K562 (cell line): Measurements from ENCODE around the gene LINGO3. TPM values are rescaled to one million over a fixed set of nuclear protein-coding genes. Genes with fewer than 3 reads are reported as not detected.
A peak's percentile ranks its signal among the peaks of the same experiment; 100 is the strongest.

ENCODE experiments used
- BCL6 ChIP-seq: fragments of 250-450 bp; sonication (Bioruptor Pico); IDR thresholded peaks from 2 replicates; pipeline ENCODE4 v1.4.0; 2020
- DPF2 ChIP-seq: fragments of 450-650 bp; IDR thresholded peaks from 2 replicates; pipeline ENCODE4 v1.6.1; 2016
- FOXM1 ChIP-seq, 2 experiments: fragments of 450-650 bp in 1 of 2; sonication (generic) in 1 of 2; formaldehyde crosslinking in 1 of 2; IDR thresholded peaks; 2 replicates each; pipeline versions ENCODE4 v1.6.1 to v1.9.0; 2017 to 2022; ENCODE audit warnings: low read depth in 2 of 2, mild to moderate bottlenecking in 2 of 2, missing genetic modification reagents in 1 of 2, moderate library complexity in 1 of 2
- HMBOX1 ChIP-seq: sonication (generic); IDR thresholded peaks from 2 replicates; pipeline ENCODE4 v1.6.1; 2016
- MTF1 ChIP-seq: fragments of 250-450 bp; sonication (Bioruptor Pico); IDR thresholded peaks from 2 replicates; pipeline ENCODE4 v1.9.0; 2021; ENCODE audit warnings: moderate library complexity, mild to moderate bottlenecking, inconsistent platforms, borderline replicate concordance
- PHTF2 ChIP-seq: fragments of 250-450 bp; sonication (Bioruptor Pico); IDR thresholded peaks from 2 replicates; pipeline ENCODE4 v1.5.0; 2021; ENCODE audit warnings: mild to moderate bottlenecking
- PTBP1 ChIP-seq: fragments of 200-400 bp; formaldehyde crosslinking; IDR thresholded peaks from 2 replicates; pipeline ENCODE4 v1.6.1; 2017; ENCODE audit warnings: low read depth, low read length
- RAD51 ChIP-seq: fragments of 450-650 bp; IDR thresholded peaks from 2 replicates; pipeline ENCODE4 v1.7.1; 2016; ENCODE audit warnings: low read depth, mild to moderate bottlenecking, borderline replicate concordance
- RNF219 ChIP-seq: fragments of 250-450 bp; sonication (Bioruptor Pico); IDR thresholded peaks from 2 replicates; pipeline ENCODE4 v1.5.0; 2022; ENCODE audit warnings: mild to moderate bottlenecking
- SAP30 ChIP-seq: fragments of 200-600 bp; sonication (generic); IDR thresholded peaks from 2 replicates; pipeline ENCODE4 v1.6.1; 2012; ENCODE audit warnings: borderline replicate concordance, low read depth, mild to moderate bottlenecking, moderate library complexity, low read length, control low read depth, inconsistent platforms; ENCODE audit not compliant: insufficient read depth, poor library complexity, severe bottlenecking
- SETDB1 ChIP-seq: IDR thresholded peaks from one replicate; pipeline ENCODE4 v1.6.1; 2012; ENCODE audit warnings: low read length, control low read depth, inconsistent platforms
- SMC3 ChIP-seq: conservative IDR thresholded peaks from 2 replicates; pipeline ENCODE4 v1.6.1; 2011; ENCODE audit warnings: low read depth, low read length, improper control_type of control experiment; ENCODE audit not compliant: insufficient read depth
- STAT5A ChIP-seq: IDR thresholded peaks from 2 replicates; pipeline ENCODE4 v1.6.1; 2012; ENCODE audit warnings: low read length, inconsistent platforms, borderline replicate concordance
- TAF7 ChIP-seq: fragments of 450-650 bp; IDR thresholded peaks from 2 replicates; pipeline ENCODE4 v1.6.1; 2016; ENCODE audit warnings: missing genetic modification characterization, missing compliant biosample characterization
- ZBTB7A ChIP-seq: IDR thresholded peaks from 2 replicates; pipeline ENCODE4 v1.6.1; 2011; ENCODE audit warnings: low read depth, mild to moderate bottlenecking, low read length, moderate library complexity, borderline replicate concordance; ENCODE audit not compliant: control insufficient read depth
- ZEB2 ChIP-seq: fragments of 450-650 bp; IDR thresholded peaks from 2 replicates; pipeline ENCODE4 v1.6.1; 2016
- ZNF592 ChIP-seq: fragments of 450-650 bp; IDR thresholded peaks from 2 replicates; pipeline ENCODE4 v1.6.1; 2017; ENCODE audit warnings: antibody characterized with exemption, mild to moderate bottlenecking
- ZNF707 ChIP-seq: fragments of 250-450 bp; sonication (Bioruptor Pico); conservative IDR thresholded peaks from 2 replicates; pipeline ENCODE4 v1.8.0; 2022; ENCODE audit warnings: inconsistent platforms, mild to moderate bottlenecking, moderate library complexity
- polyA plus RNA-seq, 8 experiments: library from polyadenylated mRNA; depleted of rRNA in 4 of 8; stranded (reverse) in 5 of 8; unstranded in 3 of 8; fragments of >200 nt; fragmentation: Nextera tagmentation in 2 of 8; fragmentation: Illumina TruSeq in 1 of 8; extraction: Ambion mirVana in 2 of 8; extraction: Trizol in 1 of 8; gene quantifications; 2 replicates each; pipeline versions ENCODE4 v1.2.1 to v1.2.3, GENCODE V29; 2011 to 2014; ENCODE audit warnings: inconsistent platforms in 1 of 8, missing spikeins in 1 of 8
- total RNA-seq, 7 experiments: library from RNA; depleted of rRNA in 6 of 7; stranded (reverse); fragments of >200 nt in 6 of 7; fragmentation: Illumina TruSeq in 2 of 7; extraction: Trizol in 2 of 7; gene quantifications; 2 replicates each; pipeline versions ENCODE4 v1.2.1 to v1.2.3, GENCODE V29; 2011 to 2021; ENCODE audit warnings: low replicate concordance in 1 of 7

Gene LINGO3
- total and polyA plus RNA-seq, 9 of the 15 experiments (the other 6 are each of a cell fraction or from before 2014, with no cell fraction given), result 0.03 to 0.05 (median 0.03) TPM; not detected in 6

- no peak for TF ChIP-seq PHTF2 (CRISPR knock-in tag)
- no peak for TF ChIP-seq RNF219 (CRISPR knock-in tag)
- TF ChIP-seq ZNF707 (CRISPR knock-in tag), result no peak
- TF ChIP-seq FOXM1 (IDR thresholded peaks at IDR 0.05; ENCODE audit: low read depth), result no peak
- no peak for TF ChIP-seq FOXM1 (CRISPR knock-in tag; IDR thresholded peaks at IDR 0.05; ENCODE audit: low read depth)
- no peak for TF ChIP-seq SAP30
- no peak for TF ChIP-seq PTBP1
- no peak for TF ChIP-seq BCL6 (CRISPR knock-in tag)
- TF ChIP-seq ZBTB7A, result peak; percentile 43; the same call in 1 of the 2 replicates
- no peak for TF ChIP-seq TAF7
- TF ChIP-seq HMBOX1, result no peak
- peak; percentile 15; the same call in 1 of the 2 replicates for TF ChIP-seq DPF2
- TF ChIP-seq SETDB1, result no peak
- TF ChIP-seq ZNF592, result peak; percentile 91
- no peak for TF ChIP-seq MTF1 (CRISPR knock-in tag)
- TF ChIP-seq RAD51, result peak; percentile 81
- TF ChIP-seq SMC3, result no peak
- TF ChIP-seq ZEB2, result peak; percentile 13; the same call in 1 of the 2 replicates
- TF ChIP-seq STAT5A, result no peak
These were observed 41.6 kb downstream of the LINGO3 start (continued) for GRCh38 chr19:2266183-2266993.
